ENCODE measurements around the gene SSBP3. TPM values are rescaled to one million over a fixed set of nuclear protein-coding genes. Genes with fewer than 3 reads are reported as not detected.

SSBP3 gene
- total and polyA plus RNA-seq, 2 of the 13 experiments (the other 11 are each of a cell fraction or from before 2014, with no cell fraction given): 8.5 to 17.6 TPM

- no peaks in the 10 kb centered on the region for H4K20me1 ChIP-seq (ENCODE audit: insufficient read depth, low read length)
- ChIA-PET CTCF (ENCODE audit: low intra/inter-chr PET ratio, low total read pairs) (no interaction called here), POLR2A (no interaction called here)
- FAIRE-seq (no peak), ATAC-seq (no peak), DNase-seq (ENCODE audit: low spot score) (no peak)
- intact Hi-C loops (cut with micrococcal nuclease; ENCODE audit: unreplicated experiment) (no loop called here), in situ Hi-C loops (cut with HindIII; ENCODE audit: extremely low pct_ligation_motif_present, low pct_unique_long_range_greater_than_20kb) (no loop called here)
- H3K9ac ChIP-seq (ENCODE audit: insufficient read depth, low read depth, low read length): no peak overlapping the region
- H3K4me3 ChIP-seq (replicated peaks in 1 of 3; ENCODE audit: insufficient read depth in 1 of 3, low read depth in 2 of 3, low read length in 3 of 3): no peak overlapping the region
- BruUV-seq (replicated peaks): TSS peak; percentile 25
- H3K27me3 ChIP-seq (ENCODE audit: control insufficient read depth in 1 of 2, insufficient read depth in 2 of 2, low read length in 2 of 2): no peaks in the 10 kb centered on the region
- H3K79me2 ChIP-seq (ENCODE audit: insufficient read depth, low read length): no peaks in the 10 kb centered on the region
- WGBS (ENCODE audit: low lambda C conversion rate): 89% methylated on average over 15 of the region's 15 CpGs
- H3K36me3 ChIP-seq (replicated peaks in 1 of 2; ENCODE audit: control insufficient read depth in 1 of 2, insufficient read depth in 2 of 2, low read length in 2 of 2): peaks cover 2 to 3% of the 10 kb centered on the region in 2 experiments; a peak in 1 of 5 replicates
- no peak overlapping the region for H2AFZ ChIP-seq (ENCODE audit: low read length)
- no peak overlapping the region for H3K4me2 ChIP-seq (ENCODE audit: low read depth, low read length)
- H3K27ac ChIP-seq (ENCODE audit: extremely low read length, insufficient read depth, low read length): no peak overlapping the region
- no peak for TF ChIP-seq ZNF407 (CRISPR knock-in tag; IDR thresholded peaks at IDR 0.05; ENCODE audit: not compliant biosample characterization)
- TF ChIP-seq GMEB1 (CRISPR knock-in tag; IDR thresholded peaks at IDR 0.05; ENCODE audit: borderline replicate concordance): no peak
- TF ChIP-seq AKAP8 (CRISPR knock-in tag; IDR thresholded peaks at IDR 0.05): no peak
- no peaks in the 10 kb centered on the region for H3K9me3 ChIP-seq (ENCODE audit: low read length)
- H3K4me1 ChIP-seq (ENCODE audit: insufficient read depth, low read length): peaks cover 12% of the 10 kb centered on the region
Observed at GRCh38 chr1:54230507-54231339, 175.5 kb downstream of the SSBP3 start.
